ENCODE measurements around the gene CEP170B.

GRCh38 chr14:104925855-104926609 lies 61.0 kb downstream of the CEP170B start:
- TF ChIP-seq MAFK (IDR thresholded peaks at IDR 0.05; ENCODE audit: partially characterized antibody) (no peak), SMC3 (IDR thresholded peaks at IDR 0.05) (no peak), ZSCAN20 (CRISPR knock-in tag; IDR thresholded peaks at IDR 0.05) (no peak), SREBF2 (IDR thresholded peaks at IDR 0.05) (no peak), POLR2A (IDR thresholded peaks at IDR 0.05; ENCODE audit: low read length) (no peak), CBX2 (IDR thresholded peaks at IDR 0.05; ENCODE audit: borderline replicate concordance, low read depth) (no peak), MAX (IDR thresholded peaks at IDR 0.05) (no peak)
- TF ChIP-seq, protein P1, sequence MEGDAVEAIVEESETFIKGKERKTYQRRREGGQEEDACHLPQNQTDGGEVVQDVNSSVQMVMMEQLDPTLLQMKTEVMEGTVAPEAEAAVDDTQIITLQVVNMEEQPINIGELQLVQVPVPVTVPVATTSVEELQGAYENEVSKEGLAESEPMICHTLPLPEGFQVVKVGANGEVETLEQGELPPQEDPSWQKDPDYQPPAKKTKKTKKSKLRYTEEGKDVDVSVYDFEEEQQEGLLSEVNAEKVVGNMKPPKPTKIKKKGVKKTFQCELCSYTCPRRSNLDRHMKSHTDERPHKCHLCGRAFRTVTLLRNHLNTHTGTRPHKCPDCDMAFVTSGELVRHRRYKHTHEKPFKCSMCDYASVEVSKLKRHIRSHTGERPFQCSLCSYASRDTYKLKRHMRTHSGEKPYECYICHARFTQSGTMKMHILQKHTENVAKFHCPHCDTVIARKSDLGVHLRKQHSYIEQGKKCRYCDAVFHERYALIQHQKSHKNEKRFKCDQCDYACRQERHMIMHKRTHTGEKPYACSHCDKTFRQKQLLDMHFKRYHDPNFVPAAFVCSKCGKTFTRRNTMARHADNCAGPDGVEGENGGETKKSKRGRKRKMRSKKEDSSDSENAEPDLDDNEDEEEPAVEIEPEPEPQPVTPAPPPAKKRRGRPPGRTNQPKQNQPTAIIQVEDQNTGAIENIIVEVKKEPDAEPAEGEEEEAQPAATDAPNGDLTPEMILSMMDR (IDR thresholded peaks at IDR 0.05): no peak
- TF ChIP-seq, protein P2, sequence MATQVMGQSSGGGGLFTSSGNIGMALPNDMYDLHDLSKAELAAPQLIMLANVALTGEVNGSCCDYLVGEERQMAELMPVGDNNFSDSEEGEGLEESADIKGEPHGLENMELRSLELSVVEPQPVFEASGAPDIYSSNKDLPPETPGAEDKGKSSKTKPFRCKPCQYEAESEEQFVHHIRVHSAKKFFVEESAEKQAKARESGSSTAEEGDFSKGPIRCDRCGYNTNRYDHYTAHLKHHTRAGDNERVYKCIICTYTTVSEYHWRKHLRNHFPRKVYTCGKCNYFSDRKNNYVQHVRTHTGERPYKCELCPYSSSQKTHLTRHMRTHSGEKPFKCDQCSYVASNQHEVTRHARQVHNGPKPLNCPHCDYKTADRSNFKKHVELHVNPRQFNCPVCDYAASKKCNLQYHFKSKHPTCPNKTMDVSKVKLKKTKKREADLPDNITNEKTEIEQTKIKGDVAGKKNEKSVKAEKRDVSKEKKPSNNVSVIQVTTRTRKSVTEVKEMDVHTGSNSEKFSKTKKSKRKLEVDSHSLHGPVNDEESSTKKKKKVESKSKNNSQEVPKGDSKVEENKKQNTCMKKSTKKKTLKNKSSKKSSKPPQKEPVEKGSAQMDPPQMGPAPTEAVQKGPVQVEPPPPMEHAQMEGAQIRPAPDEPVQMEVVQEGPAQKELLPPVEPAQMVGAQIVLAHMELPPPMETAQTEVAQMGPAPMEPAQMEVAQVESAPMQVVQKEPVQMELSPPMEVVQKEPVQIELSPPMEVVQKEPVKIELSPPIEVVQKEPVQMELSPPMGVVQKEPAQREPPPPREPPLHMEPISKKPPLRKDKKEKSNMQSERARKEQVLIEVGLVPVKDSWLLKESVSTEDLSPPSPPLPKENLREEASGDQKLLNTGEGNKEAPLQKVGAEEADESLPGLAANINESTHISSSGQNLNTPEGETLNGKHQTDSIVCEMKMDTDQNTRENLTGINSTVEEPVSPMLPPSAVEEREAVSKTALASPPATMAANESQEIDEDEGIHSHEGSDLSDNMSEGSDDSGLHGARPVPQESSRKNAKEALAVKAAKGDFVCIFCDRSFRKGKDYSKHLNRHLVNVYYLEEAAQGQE (IDR thresholded peaks at IDR 0.05): no peak
- TF ChIP-seq, protein P3, sequence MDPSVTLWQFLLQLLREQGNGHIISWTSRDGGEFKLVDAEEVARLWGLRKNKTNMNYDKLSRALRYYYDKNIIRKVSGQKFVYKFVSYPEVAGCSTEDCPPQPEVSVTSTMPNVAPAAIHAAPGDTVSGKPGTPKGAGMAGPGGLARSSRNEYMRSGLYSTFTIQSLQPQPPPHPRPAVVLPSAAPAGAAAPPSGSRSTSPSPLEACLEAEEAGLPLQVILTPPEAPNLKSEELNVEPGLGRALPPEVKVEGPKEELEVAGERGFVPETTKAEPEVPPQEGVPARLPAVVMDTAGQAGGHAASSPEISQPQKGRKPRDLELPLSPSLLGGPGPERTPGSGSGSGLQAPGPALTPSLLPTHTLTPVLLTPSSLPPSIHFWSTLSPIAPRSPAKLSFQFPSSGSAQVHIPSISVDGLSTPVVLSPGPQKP (IDR thresholded peaks at IDR 0.05; ENCODE audit: low read depth, low read length): no peak
